Measurements from ENCODE around the gene SIDT2. TPM values are rescaled to one million over a fixed set of nuclear protein-coding genes. Genes with fewer than 3 reads are reported as not detected.

Gene SIDT2
- total RNA-seq, 1 experiment from 2014 or later = 3.5 TPM

GRCh38 chr11:117222991-117223740, 44.6 kb downstream of the SIDT2 start:
- Histone ChIP-seq H3K4me1 (replicated peaks) (no peaks in the 10 kb centered on the region), H3K27ac (no peak overlapping the region), H3K4me3 (no peak overlapping the region), H3K36me3 (peaks cover 12% of the 10 kb centered on the region), H3K9me3 (replicated peaks) (no peaks in the 10 kb centered on the region), H3K27me3 (replicated peaks) (no peaks in the 10 kb centered on the region)
- no peak for DNase-seq (ENCODE audit: low read depth in 1 of 2, low spot score in 2 of 2)

- Histone ChIP-seq H3K9me3 (replicated peaks) (no peaks in the 10 kb centered on the region), H3K4me1 (replicated peaks) (no peaks in the 10 kb centered on the region), H3K27me3 (replicated peaks) (no peaks in the 10 kb centered on the region), H3K36me3 (peaks cover 7% of the 10 kb centered on the region), H3K27ac (no peak overlapping the region), H3K4me3 (no peak overlapping the region)
- DNase-seq (ENCODE audit: low read depth in 1 of 2, low spot score in 2 of 2) = no peak
Measured at GRCh38 chr11:117223741-117224689, 45.5 kb downstream of the SIDT2 start.

- Histone ChIP-seq H3K9me3 (replicated peaks) (no peaks in the 10 kb centered on the region), H3K36me3 (peaks cover 8% of the 10 kb centered on the region), H3K27ac (no peak overlapping the region), H3K4me1 (replicated peaks) (no peaks in the 10 kb centered on the region), H3K27me3 (replicated peaks) (no peaks in the 10 kb centered on the region), H3K4me3 (no peak overlapping the region)
- no peak for DNase-seq (ENCODE audit: low read depth in 1 of 2, low spot score in 2 of 2)
Measured at GRCh38 chr11:117225553-117226170, 47.1 kb downstream of the SIDT2 start.

- no peaks in the 10 kb centered on the region for H3K4me1 ChIP-seq (replicated peaks)
- H3K27ac ChIP-seq = no peak overlapping the region
- H3K27me3 ChIP-seq (replicated peaks) = no peaks in the 10 kb centered on the region
- DNase-seq (ENCODE audit: low read depth in 1 of 2, low spot score in 2 of 2) = peak in 1 of 2 experiments; percentile 31
- peaks cover 10% of the 10 kb centered on the region for H3K36me3 ChIP-seq
- no peaks in the 10 kb centered on the region for H3K9me3 ChIP-seq (replicated peaks)
- no peak overlapping the region for H3K4me3 ChIP-seq
Measured at GRCh38 chr11:117226388-117227385, 48.1 kb downstream of the SIDT2 start.

DNA sequence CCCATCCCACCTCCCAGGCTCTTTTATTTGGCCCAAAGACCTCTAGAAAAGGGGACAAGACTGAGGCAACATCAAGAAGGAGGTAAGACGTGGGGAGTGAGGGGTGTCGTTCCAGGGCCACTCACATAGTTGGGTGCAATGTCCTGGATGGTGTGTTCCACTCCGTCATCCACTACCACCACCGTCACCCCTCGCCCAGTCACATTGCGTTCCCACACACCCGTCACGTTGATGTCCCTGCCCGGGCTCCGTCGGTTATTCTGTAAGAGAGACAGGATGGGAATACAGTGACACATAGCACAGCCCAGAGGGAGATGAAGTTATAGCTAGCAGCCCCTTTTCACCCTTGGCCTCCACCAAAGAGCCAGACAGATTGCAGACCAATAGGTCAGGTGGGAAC, 49.5 kb downstream of the SIDT2 start:
- Histone ChIP-seq H3K36me3 (peaks cover 16% of the 10 kb centered on the region), H3K9me3 (replicated peaks) (no peaks in the 10 kb centered on the region), H3K4me3 (no peak overlapping the region), H3K27ac (no peak overlapping the region), H3K27me3 (replicated peaks) (no peaks in the 10 kb centered on the region), H3K4me1 (replicated peaks) (peaks cover 1% of the 10 kb centered on the region; the same call in 1 of the 2 replicates)
- no peak for DNase-seq (ENCODE audit: low read depth in 1 of 2, low spot score in 2 of 2)

DNA sequence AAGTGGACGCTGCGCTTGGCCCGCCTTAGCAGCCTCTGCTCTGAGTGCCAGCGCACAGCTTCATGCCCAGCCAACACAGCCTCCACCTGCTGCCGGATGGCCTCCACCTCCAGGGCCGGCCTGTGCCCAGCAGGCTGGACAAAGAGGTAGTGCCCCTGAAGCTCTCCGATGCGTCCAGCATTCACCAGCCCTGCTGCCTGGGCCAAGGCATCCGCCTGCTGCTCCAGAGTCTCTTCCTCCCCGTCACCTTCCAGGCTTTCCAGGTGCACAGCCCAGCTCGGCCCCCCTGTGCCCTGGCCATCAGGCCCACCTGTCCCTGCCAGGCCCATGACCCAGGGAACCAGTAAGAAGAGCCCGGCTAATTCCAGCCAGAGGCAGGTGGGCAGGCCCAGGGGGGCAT, 50.9 kb downstream of the SIDT2 start:
- Histone ChIP-seq H3K4me1 (replicated peaks) (peaks cover 7% of the 10 kb centered on the region), H3K9me3 (replicated peaks) (no peaks in the 10 kb centered on the region), H3K4me3 (no peak overlapping the region), H3K27me3 (replicated peaks) (no peaks in the 10 kb centered on the region), H3K27ac (no peak overlapping the region), H3K36me3 (peaks cover 16% of the 10 kb centered on the region)
- DNase-seq (ENCODE audit: low read depth in 1 of 2, low spot score in 2 of 2) = no peak

DNA sequence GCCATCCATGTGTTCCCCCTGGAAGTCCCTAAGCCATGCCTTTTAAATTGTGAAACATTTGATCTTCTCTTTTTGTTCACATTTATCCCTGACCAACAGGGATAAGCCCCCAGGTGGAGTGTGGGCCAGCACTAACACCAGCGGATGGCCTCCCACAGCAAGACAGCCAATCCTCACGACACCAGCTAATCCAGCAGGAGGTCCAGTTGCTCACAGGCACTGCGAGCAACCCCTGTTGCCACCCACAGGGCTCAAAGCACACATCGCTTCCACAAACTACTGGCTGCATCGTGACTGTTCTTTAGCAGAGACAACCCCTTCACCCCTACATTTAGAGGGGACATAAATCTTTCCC, 51.4 kb downstream of the SIDT2 start:
- Histone ChIP-seq H3K4me1 (replicated peaks) (peaks cover 7% of the 10 kb centered on the region), H3K27ac (no peak overlapping the region), H3K9me3 (replicated peaks) (no peaks in the 10 kb centered on the region), H3K36me3 (peaks cover 16% of the 10 kb centered on the region), H3K27me3 (replicated peaks) (no peaks in the 10 kb centered on the region), H3K4me3 (no peak overlapping the region)
- no peak for DNase-seq (ENCODE audit: low read depth in 1 of 2, low spot score in 2 of 2)

GRCh38 chr11:117230286-117230961, 51.9 kb downstream of the SIDT2 start:
- peaks cover 7% of the 10 kb centered on the region for H3K4me1 ChIP-seq (replicated peaks)
- H3K9me3 ChIP-seq (replicated peaks) = no peaks in the 10 kb centered on the region
- no peak for DNase-seq (ENCODE audit: low read depth in 1 of 2, low spot score in 2 of 2)
- no peak overlapping the region for H3K27ac ChIP-seq
- H3K4me3 ChIP-seq = no peak overlapping the region
- H3K36me3 ChIP-seq = peaks cover 16% of the 10 kb centered on the region
- H3K27me3 ChIP-seq (replicated peaks) = no peaks in the 10 kb centered on the region

DNA sequence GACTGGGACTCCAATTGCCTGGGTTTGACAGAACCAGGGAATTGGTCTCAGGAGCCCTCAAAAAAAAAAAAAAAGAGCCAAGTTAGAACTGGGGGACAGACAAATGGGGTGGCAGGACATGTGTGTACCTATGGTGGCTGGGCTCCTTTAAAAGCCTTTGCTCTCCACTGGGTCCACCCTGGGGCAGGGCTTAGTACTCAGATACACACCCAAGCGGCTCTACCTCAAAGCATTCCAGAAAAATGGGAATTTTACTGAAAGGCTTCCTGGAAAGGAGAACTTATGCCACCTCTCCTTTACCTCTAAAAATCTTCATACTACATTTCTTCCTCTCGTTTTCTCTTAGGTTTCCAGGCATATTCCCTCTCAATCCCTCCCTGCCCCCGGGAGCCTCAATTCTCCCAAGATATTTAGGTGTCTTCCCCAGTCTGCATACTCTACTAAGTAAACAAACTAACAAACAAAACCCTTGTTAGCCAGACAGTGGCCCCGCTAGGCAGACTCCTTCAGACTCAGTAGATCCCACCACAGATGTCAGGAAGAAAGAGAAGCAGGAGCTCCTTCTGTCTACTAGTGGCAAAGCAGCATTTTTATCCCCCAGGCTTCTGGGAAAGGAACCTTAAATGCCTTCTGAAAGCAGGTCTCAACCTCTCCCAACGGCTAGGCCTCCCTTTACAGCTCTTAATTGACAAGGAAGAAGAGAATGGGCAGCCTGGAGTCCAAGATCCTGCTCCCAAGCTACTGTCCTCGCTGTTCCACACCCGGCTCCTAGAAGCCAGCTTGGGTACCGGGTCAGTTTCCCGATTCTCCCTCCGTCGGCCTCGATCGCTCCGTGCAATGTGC, 52.7 kb downstream of the SIDT2 start:
- Histone ChIP-seq H3K4me1 (replicated peaks) (peaks cover 7% of the 10 kb centered on the region), H3K4me3 (peak overlapping the region; percentile 86), H3K9me3 (replicated peaks) (no peaks in the 10 kb centered on the region), H3K27me3 (replicated peaks) (no peaks in the 10 kb centered on the region), H3K27ac (0 out of 2 replicates have a peak overlapping the region, but pooled peaks have one; percentile 0), H3K36me3 (peaks cover 16% of the 10 kb centered on the region)
- peak in 1 of 2 experiments; percentile 11 for DNase-seq (ENCODE audit: low read depth in 1 of 2, low spot score in 2 of 2)

DNA sequence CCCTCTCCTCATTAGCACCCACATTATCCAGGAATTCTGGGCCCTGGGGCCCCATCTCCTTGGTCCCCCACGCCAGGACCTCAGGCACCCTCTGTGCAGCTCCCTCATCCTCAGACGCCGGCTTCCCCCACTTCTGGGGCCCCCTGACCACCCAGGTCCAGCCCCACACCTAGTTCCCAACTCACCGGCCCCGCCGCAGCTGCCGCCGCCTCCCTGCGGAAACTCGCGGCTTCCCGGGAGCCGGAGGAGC, 53.2 kb downstream of the SIDT2 start, which contains the start of gene PCSK7:
TSS of gene PCSK7 (minus strand) at position 232 of the 250 bp plus-strand sequence. CDS start 2,229 bp downstream, outside the sequence.
- Histone ChIP-seq H3K4me1 (replicated peaks) (peaks cover 7% of the 10 kb centered on the region), H3K27me3 (replicated peaks) (no peaks in the 10 kb centered on the region), H3K4me3 (peak within 1 kb of the TSS; percentile 86), H3K36me3 (peaks cover 16% of the 10 kb centered on the region), H3K9me3 (replicated peaks) (no peaks in the 10 kb centered on the region), H3K27ac (peak within 1 kb of the TSS; percentile 78)
- DNase-seq (ENCODE audit: low read depth in 1 of 2, low spot score in 2 of 2) = no peak

- DNase-seq (ENCODE audit: low read depth in 1 of 2, low spot score in 2 of 2) = peak; percentile 59 to 71
- Histone ChIP-seq H3K9me3 (replicated peaks) (no peaks in the 10 kb centered on the region), H3K27me3 (replicated peaks) (no peaks in the 10 kb centered on the region), H3K27ac (peak within 1 kb of the TSS; percentile 78), H3K4me1 (replicated peaks) (peaks cover 7% of the 10 kb centered on the region), H3K4me3 (peak within 1 kb of the TSS; percentile 86), H3K36me3 (peaks cover 16% of the 10 kb centered on the region)
Measured at GRCh38 chr11:117232092-117232878, 53.7 kb downstream of the SIDT2 start, which contains the start of gene RNF214. TSS of gene RNF214 (plus strand) at chr11:117232671. CDS start at chr11:117234273, 1,602 bp downstream.
